ENCODE results near the gene THEMIS.
A peak's percentile ranks its signal among the peaks of the same experiment; 100 is the strongest.
"Not testable (repeated sequence)": the region's sequence is repeated elsewhere in the genome, so short reads cannot be mapped to it uniquely, and the experiment has no call there.

The THEMIS gene

DNA sequence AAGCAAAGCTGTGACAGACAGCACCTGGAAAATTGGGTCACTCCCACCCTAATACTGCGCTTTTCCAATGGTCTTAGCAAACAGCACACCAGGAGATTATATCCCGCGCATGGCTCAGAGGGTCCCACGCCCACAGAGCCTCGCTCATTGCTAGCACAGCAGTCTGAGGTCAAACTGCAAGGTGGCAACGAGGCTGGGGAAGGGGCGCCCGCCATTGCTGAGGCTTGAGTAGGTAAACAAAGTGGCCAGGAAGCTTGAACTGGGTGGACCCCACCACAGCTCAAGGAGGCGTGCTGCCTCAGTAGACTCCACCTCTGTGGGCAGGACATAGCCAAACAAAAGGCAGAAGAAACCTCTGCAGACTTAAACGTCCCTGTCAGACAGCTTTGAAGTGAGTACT, 25.6 kb upstream of the THEMIS start:
- H3K36me3 Mint-ChIP-seq (ENCODE audit: insufficient read depth); H3K4me3 Mint-ChIP-seq; DNase-seq; H3K9me3 Mint-ChIP-seq; ATAC-seq (replicated peaks); H3K27me3 Mint-ChIP-seq; H3K27ac Mint-ChIP-seq: not testable (repeated sequence)
- H3K4me1 Mint-ChIP-seq (ENCODE audit: low read depth in 2 of 2): peaks cover 23 to 36% of the 10 kb centered on the region in 2 donors

DNA sequence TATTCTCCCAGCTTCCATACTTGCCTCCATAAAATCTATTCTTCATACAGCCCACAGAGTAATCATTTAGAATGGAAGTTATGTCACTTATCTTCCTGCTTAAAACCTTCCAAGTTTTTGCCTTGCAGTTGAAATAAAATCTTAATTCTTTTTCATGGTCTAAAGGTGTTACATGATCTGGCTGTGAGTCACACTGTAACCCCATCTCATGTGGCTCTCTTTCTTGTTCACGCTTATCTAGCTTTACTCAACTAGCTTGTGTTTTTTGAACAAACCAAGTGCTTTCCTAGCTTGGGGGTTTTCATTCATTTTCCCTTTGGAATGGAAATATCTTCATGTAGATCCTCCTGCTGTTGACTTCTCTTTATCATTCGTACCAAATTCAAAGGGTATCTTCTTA, 23.6 kb upstream of the THEMIS start:
- Mint-ChIP-seq H3K27me3 (no peaks in the 10 kb centered on the region), H3K27ac (peak overlapping the region; percentile 3 to 11), H3K9me3 (peaks cover 5 to 8% of the 10 kb centered on the region in 2 donors), H3K4me1 (ENCODE audit: low read depth in 2 of 2) (peaks cover 23 to 42% of the 10 kb centered on the region in 2 donors), H3K4me3 (peak overlapping the region in 1 of 2 donors; percentile 33), H3K36me3 (ENCODE audit: insufficient read depth) (no peaks in the 10 kb centered on the region)
- ATAC-seq (replicated peaks) (peak; percentile 80), DNase-seq (no peak)

DNA sequence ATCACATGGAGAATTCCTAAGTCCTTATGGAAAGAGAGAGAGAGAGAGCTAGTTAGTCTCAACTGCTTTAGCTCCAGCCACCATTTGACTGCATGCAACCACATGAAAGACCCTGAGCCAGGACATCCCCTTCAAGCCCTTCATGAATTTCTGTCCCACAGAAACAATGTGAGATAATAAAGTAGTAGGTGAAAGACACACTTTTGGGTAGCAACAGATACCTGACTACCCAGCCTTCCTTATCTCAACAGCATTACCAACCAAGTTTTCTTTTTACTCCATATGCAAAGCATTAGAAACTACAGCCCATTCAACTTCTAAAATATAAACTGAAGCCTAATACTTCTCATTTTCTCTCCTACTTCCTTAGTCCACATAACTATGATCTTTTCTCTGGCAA, 23.2 kb upstream of the THEMIS start:
- Mint-ChIP-seq H3K9me3 (peaks cover 5 to 6% of the 10 kb centered on the region in 2 donors), H3K4me3 (peak overlapping the region in 1 of 2 donors; percentile 33), H3K4me1 (ENCODE audit: low read depth in 2 of 2) (peaks cover 26 to 46% of the 10 kb centered on the region in 2 donors), H3K27ac (peak overlapping the region; percentile 3 to 11), H3K36me3 (ENCODE audit: insufficient read depth) (no peaks in the 10 kb centered on the region), H3K27me3 (no peaks in the 10 kb centered on the region)
- ATAC-seq (replicated peaks) (peak; percentile 21), DNase-seq (no peak)

DNA sequence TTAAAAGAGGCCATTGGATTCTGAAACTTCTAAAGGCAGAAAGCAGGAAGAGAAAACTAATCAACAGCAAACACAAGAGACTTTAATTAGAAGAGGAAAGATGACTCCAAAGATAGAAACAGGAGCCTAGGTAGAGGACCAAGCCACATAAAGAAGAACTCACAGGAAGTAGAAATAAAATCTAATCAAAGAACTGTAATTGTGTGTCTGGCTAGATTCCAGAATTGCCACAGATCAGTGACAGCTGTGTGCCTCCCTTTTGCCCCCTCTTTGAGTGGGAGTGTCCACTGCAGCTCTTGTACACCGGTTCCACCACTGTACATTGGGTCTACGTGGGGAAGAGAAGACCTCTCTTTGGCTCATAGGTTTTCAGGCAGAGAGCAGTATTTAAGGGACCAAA, 22.3 kb upstream of the THEMIS start:
- Mint-ChIP-seq H3K4me3 (peak overlapping the region; percentile 43 to 57), H3K36me3 (ENCODE audit: insufficient read depth) (no peaks in the 10 kb centered on the region), H3K27me3 (no peaks in the 10 kb centered on the region), H3K27ac (peak overlapping the region in 1 of 2 donors; percentile 76), H3K9me3 (no peaks in the 10 kb centered on the region), H3K4me1 (ENCODE audit: low read depth in 2 of 2) (peaks cover 30 to 55% of the 10 kb centered on the region in 2 donors)
- no peak for DNase-seq
- ATAC-seq (replicated peaks): no peak

DNA sequence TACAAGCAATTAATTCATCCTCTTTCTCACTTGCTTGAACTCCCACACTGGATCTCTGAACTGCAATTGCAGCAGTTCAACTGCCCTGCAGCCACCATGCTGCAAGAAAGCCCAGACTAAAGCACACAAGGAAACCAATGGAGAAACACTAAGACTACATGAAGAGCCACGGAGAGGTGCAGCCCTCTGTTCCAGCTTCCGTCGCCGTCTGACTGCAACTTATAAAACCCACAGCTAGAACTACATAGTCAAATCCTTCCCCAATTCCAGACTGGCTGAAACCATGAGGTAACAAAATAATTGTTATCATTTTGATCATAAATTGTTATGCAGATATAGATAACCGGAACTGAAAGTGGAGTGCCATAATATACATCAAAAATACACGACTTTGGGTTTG, 21.1 kb upstream of the THEMIS start:
- H3K27ac Mint-ChIP-seq: peak overlapping the region in 1 of 2 donors; percentile 32
- DNase-seq (no peak), ATAC-seq (replicated peaks) (no peak)
- H3K4me1 Mint-ChIP-seq (ENCODE audit: low read depth in 2 of 2): peaks cover 33 to 55% of the 10 kb centered on the region in 2 donors
- no peaks in the 10 kb centered on the region for H3K27me3 Mint-ChIP-seq
- no peaks in the 10 kb centered on the region for H3K9me3 Mint-ChIP-seq
- no peaks in the 10 kb centered on the region for H3K36me3 Mint-ChIP-seq (ENCODE audit: insufficient read depth)
- H3K4me3 Mint-ChIP-seq: peak overlapping the region; percentile 23 to 57

DNA sequence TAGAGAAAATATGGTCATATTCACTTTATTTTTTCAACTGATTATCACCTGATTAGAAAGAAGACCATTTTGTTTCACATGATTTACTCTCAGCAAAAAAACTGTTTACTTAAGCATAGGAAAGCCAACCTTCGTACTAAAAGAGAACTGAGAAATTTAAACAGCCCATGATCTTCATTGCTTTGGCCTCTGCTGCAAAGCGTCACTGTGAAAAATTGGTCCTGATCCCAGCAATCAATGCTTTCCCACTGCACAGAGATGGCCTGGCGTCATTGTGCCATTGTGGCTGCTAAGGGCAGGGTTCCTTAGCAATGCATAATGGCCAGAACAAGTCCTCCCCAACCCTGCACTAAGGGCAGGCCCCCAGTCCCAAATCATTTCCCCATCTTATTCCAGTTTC, 19.9 kb upstream of the THEMIS start:
- ATAC-seq (replicated peaks) (no peak), DNase-seq (no peak)
- H3K27ac Mint-ChIP-seq: no peak overlapping the region
- no peaks in the 10 kb centered on the region for H3K36me3 Mint-ChIP-seq (ENCODE audit: insufficient read depth)
- peaks cover 37 to 55% of the 10 kb centered on the region in 2 donors for H3K4me1 Mint-ChIP-seq (ENCODE audit: low read depth in 2 of 2)
- H3K4me3 Mint-ChIP-seq: no peak overlapping the region
- H3K9me3 Mint-ChIP-seq: no peaks in the 10 kb centered on the region
- H3K27me3 Mint-ChIP-seq: no peaks in the 10 kb centered on the region

DNA sequence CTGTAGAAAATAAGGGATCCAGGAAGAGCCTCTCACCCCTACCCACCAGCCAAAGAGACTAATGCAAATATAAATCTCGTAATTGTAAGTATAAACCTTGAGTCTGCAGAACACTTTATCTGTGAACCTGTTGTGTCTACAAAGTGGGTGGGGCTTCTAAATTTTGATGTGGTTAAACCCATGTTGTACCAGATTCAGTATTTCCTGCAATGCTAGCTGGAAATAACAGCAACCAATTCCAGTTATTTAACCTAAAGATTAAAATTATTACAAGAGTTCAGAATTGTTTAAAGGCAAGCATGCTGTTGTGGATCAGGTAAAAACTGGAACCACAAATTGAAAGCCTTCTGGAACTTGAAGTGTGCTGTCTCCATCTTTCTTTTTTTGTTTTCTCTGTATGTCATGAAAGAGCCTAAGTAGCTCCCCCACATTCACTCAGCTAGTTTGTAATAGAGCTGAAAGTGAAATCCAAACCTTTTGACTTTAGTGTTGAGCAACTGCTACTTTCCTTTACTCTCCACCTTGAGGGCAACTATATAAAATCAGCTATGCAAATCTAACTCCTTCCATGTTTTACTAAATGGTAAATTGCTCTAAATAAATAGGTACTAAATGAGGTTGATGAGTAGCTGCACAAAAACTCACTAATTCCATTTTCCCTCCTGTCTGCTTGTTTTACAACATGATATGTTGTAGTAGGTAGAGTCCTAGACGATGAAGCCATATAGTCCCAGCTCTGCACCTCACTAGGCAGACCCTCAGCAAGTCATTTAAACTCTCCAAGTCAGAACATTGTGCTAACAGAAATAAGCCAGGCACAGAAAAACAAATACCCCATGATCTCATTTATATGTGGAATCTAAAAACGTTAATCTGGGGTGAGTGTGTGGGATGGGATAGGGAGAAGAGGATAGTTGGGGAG, 17.9 kb upstream of the THEMIS start:
- peak; percentile 83 for ATAC-seq (replicated peaks)
- peak overlapping the region; percentile 76 to 82 for H3K27ac Mint-ChIP-seq
- H3K27me3 Mint-ChIP-seq: no peaks in the 10 kb centered on the region
- H3K4me3 Mint-ChIP-seq: peak overlapping the region; percentile 75 to 80
- H3K36me3 Mint-ChIP-seq (ENCODE audit: insufficient read depth): peaks cover 9% of the 10 kb centered on the region
- DNase-seq: peak in 1 of 3 experiments; percentile 30
- H3K4me1 Mint-ChIP-seq (ENCODE audit: low read depth in 2 of 2): peaks cover 30 to 52% of the 10 kb centered on the region in 2 donors
- H3K9me3 Mint-ChIP-seq: no peaks in the 10 kb centered on the region

DNA sequence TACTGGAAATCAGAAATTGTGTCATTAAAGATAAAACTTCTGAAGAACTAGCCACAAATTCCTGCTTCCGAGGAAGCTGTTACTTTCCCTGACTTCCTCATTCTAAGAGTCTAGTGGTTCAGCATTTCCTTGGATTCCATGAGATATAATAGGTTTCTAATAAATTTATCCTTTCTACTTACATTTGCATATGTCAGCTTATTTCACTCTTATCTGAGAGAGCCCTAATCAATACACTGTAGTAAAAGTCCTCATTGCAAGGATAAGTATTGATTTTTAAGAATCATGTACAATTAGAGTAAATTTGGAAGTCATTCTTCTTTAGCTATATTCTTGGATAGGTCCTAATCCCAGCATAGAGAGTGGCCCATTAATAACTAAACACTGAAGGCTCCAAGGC, 16.9 kb upstream of the THEMIS start:
- Mint-ChIP-seq H3K36me3 (ENCODE audit: insufficient read depth) (peaks cover 9% of the 10 kb centered on the region), H3K27me3 (no peaks in the 10 kb centered on the region), H3K4me1 (ENCODE audit: low read depth in 2 of 2) (peaks cover 24 to 51% of the 10 kb centered on the region in 2 donors), H3K4me3 (peak overlapping the region; percentile 75 to 80), H3K27ac (peak overlapping the region; percentile 76 to 82), H3K9me3 (no peaks in the 10 kb centered on the region)
- DNase-seq (no peak), ATAC-seq (replicated peaks) (no peak)

DNA sequence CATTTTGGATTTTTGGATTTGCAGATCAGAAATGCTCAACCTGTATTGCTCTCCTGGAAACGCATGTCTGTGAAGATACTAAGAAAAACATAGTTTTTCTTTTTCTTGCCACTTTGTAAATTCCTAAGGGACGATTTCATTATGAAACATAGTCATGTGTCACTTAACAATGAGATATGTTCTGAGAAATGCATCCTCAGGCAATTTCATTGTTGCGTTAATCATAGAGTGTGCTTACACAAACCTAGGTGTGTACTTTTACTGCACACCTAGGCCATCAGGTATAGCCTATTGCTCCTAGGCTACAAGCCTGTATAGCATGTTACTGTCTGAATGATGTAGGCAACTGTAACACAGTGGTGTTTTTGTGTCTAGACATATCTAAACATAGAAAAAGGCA, 13.4 kb upstream of the THEMIS start:
- Mint-ChIP-seq H3K4me3 (peak overlapping the region; percentile 78 to 85), H3K4me1 (ENCODE audit: low read depth in 2 of 2) (peaks cover 25 to 53% of the 10 kb centered on the region in 2 donors), H3K9me3 (peaks cover 2 to 5% of the 10 kb centered on the region in 2 donors), H3K27ac (peak overlapping the region in 1 of 2 donors; percentile 94), H3K27me3 (no peaks in the 10 kb centered on the region), H3K36me3 (ENCODE audit: insufficient read depth) (peaks cover 14% of the 10 kb centered on the region)
- no peak for DNase-seq
- no peak for ATAC-seq (replicated peaks)

DNA sequence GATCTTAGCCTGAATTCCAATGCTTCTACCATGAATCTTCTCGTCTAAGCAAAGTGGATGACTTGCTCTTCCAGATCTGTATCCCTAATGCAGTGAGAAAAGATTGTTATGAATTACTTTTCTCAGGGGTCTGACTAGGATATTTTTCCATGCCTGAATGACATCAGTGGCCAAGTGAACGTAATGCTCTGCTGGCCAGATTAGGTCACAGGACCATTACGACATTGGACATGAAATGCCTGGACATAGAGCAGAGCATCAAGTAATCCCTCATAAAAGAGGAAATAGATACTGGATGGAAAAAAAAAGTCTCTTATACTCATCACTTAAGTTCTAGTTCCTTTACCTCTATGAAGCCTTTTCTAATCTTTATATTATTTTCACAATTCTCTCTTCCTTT, 12.1 kb upstream of the THEMIS start:
- no peaks in the 10 kb centered on the region for H3K27me3 Mint-ChIP-seq
- H3K4me3 Mint-ChIP-seq: peak overlapping the region in 1 of 2 donors; percentile 58
- peaks cover 2 to 6% of the 10 kb centered on the region in 2 donors for H3K9me3 Mint-ChIP-seq
- DNase-seq (no peak), ATAC-seq (replicated peaks) (no peak)
- H3K4me1 Mint-ChIP-seq (ENCODE audit: low read depth in 2 of 2): peaks cover 21 to 51% of the 10 kb centered on the region in 2 donors
- peaks cover 20% of the 10 kb centered on the region for H3K36me3 Mint-ChIP-seq (ENCODE audit: insufficient read depth)
- H3K27ac Mint-ChIP-seq: peak overlapping the region; percentile 1 to 2

DNA sequence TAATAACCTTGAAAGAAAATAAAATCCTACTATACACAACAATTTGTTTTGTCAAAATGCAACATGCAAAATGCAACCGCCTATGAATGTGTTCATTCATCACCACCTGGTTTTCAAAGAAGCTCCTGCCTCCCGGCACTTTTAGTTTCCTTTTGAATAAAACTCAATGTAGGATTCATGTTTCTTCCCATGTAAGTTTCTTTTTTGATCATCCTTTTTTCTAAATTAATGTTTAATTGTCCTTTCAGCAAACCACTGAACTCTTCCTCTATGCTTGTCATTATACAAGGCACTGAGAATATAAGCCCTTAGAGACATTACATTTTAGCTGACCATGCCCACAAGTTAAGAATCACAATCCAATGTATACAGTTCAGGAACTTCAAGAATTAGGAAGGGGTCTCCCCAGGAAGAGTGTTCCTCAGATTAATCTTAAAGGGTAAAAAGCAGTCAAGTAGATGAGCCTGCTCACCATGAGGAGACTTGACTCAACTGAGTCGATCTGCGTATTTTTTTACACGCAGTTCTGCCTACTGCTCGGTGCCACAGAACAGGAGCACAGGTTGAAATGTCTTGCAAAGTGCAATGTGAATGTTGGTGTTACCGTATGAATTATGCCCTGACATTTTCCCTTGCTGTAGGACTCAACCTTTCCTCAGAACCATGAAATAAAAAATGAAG, 7.2 kb upstream of the THEMIS start:
- ATAC-seq (replicated peaks): peak; percentile 79
- H3K36me3 Mint-ChIP-seq (ENCODE audit: insufficient read depth): peaks cover 19% of the 10 kb centered on the region
- peak overlapping the region; percentile 94 to 95 for H3K27ac Mint-ChIP-seq
- peaks cover 2 to 6% of the 10 kb centered on the region in 2 donors for H3K9me3 Mint-ChIP-seq
- H3K27me3 Mint-ChIP-seq: no peaks in the 10 kb centered on the region
- peak in 1 of 3 experiments; percentile 31 for DNase-seq
- peaks cover 31 to 64% of the 10 kb centered on the region in 2 donors for H3K4me1 Mint-ChIP-seq (ENCODE audit: low read depth in 2 of 2)
- peak overlapping the region; percentile 81 to 83 for H3K4me3 Mint-ChIP-seq

DNA sequence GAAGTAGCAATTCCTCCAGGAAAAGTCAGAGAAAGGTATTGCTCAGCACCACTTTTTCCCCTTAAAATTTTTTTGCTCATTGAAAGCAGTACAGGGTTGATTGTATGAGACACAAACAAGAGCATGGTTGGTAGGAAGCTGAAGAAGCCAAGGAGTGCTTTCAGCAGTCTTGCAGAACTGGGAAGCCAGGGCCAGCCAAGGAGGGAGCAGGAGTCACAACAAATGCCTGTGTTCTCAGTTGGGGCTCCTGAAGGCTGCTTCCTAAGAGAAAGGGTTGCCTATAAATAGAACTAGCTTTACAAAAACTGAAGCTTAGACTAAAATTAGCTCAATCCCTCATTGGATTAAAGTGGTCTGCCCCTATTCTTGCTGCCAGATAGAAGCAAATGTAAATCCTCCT, 3.3 kb upstream of the THEMIS start:
- H3K27me3 Mint-ChIP-seq: no peaks in the 10 kb centered on the region
- ATAC-seq (replicated peaks) (no peak), DNase-seq (no peak)
- H3K4me1 Mint-ChIP-seq (ENCODE audit: low read depth in 2 of 2): peaks cover 34 to 59% of the 10 kb centered on the region in 2 donors
- H3K36me3 Mint-ChIP-seq (ENCODE audit: insufficient read depth): peaks cover 19% of the 10 kb centered on the region
- peaks cover 0 to under 1% of the 10 kb centered on the region in 2 donors for H3K9me3 Mint-ChIP-seq
- peak overlapping the region in 1 of 2 donors; percentile 92 for H3K27ac Mint-ChIP-seq
- H3K4me3 Mint-ChIP-seq: peak overlapping the region; percentile 35 to 80

DNA sequence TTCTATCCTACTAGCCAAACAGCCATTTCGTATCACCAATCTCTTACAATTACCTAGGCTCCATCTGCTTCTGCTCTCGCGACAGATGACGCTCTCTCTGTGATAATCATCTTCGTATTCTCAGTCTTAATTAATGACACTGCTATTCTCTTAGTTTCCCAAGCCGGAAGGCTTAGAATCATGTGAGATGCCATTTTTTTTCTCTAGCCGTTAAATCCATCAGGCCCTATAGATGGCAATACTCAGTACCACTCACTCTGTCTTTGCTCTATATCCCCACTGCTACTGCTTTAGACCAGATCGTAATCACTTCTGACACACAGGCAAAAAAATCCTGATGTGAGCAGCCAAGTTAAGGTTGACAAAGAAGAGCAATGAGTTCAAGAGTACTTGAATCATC, 2.1 kb upstream of the THEMIS start:
- Mint-ChIP-seq H3K9me3 (peaks cover 0 to 2% of the 10 kb centered on the region in 2 donors), H3K27me3 (no peaks in the 10 kb centered on the region), H3K36me3 (ENCODE audit: insufficient read depth) (peaks cover 13% of the 10 kb centered on the region), H3K4me3 (peak overlapping the region; percentile 64 to 82), H3K27ac (peak overlapping the region; percentile 79 to 92), H3K4me1 (ENCODE audit: low read depth in 2 of 2) (peaks cover 33 to 57% of the 10 kb centered on the region in 2 donors)
- DNase-seq (no peak), ATAC-seq (replicated peaks) (peak; percentile 56)
